Activated T-cell treated with anti-CD3 and anti-CD28 coated beads for 4 hours (primary cell): Measurements from ENCODE around the gene SLC7A7.
"Not testable (repeated sequence)": the region's sequence is repeated elsewhere in the genome, so short reads cannot be mapped to it uniquely, and the experiment has no call there.

Experiments
- DNase-seq: peaks from one replicate; pipeline ENCODE4 v3.0.0-alpha.2; 2020

SLC7A7 gene

GRCh38 chr14:22820731-22821130 is 5.5 kb upstream of the SLC7A7 start:
- DNase-seq: no peak

- DNase-seq: no peak
Observed at GRCh38 chr14:22819151-22819988, 4.1 kb upstream of the SLC7A7 start.

GRCh38 chr14:22814373-22814772 is 862 bp downstream of the SLC7A7 start:
- no peak for DNase-seq

- no peak for DNase-seq
Observed at GRCh38 chr14:22813145-22813544, 2.1 kb downstream of the SLC7A7 start.

GRCh38 chr14:22812744-22813143 is 2.5 kb downstream of the SLC7A7 start:
- DNase-seq: no peak

GRCh38 chr14:22811722-22812121 is 3.5 kb downstream of the SLC7A7 start:
- DNase-seq: no peak

- DNase-seq: no peak
Observed at GRCh38 chr14:22808388-22809209, 6.6 kb downstream of the SLC7A7 start.

- DNase-seq: no peak
Observed at GRCh38 chr14:22807432-22808087, 7.7 kb downstream of the SLC7A7 start.

- not testable (repeated sequence) for DNase-seq
Observed at GRCh38 chr14:22805235-22805634, 10.0 kb downstream of the SLC7A7 start.

GRCh38 chr14:22803687-22803974 is 11.6 kb downstream of the SLC7A7 start:
- no peak for DNase-seq

- no peak for DNase-seq
Observed at GRCh38 chr14:22802860-22803686, 12.2 kb downstream of the SLC7A7 start.

- no peak for DNase-seq
Observed at GRCh38 chr14:22801716-22802115, 13.5 kb downstream of the SLC7A7 start.

GRCh38 chr14:22800346-22800745 is 14.9 kb downstream of the SLC7A7 start:
- DNase-seq: no peak

- DNase-seq: no peak
Observed at GRCh38 chr14:22798528-22798927, 16.7 kb downstream of the SLC7A7 start.

- DNase-seq: no peak
Observed at GRCh38 chr14:22797017-22797917, 18.0 kb downstream of the SLC7A7 start.

- DNase-seq: no peak
Observed at GRCh38 chr14:22796087-22796707, 19.0 kb downstream of the SLC7A7 start.

GRCh38 chr14:22794551-22794951 is 20.7 kb downstream of the SLC7A7 start:
- DNase-seq: no peak

- DNase-seq: no peak
Observed at GRCh38 chr14:22793976-22794375, 21.3 kb downstream of the SLC7A7 start.

GRCh38 chr14:22793550-22793949 is 21.7 kb downstream of the SLC7A7 start:
- not testable (repeated sequence) for DNase-seq

GRCh38 chr14:22792158-22792557 is 23.1 kb downstream of the SLC7A7 start:
- no peak for DNase-seq

- no peak for DNase-seq
Observed at GRCh38 chr14:22791301-22791700, 23.9 kb downstream of the SLC7A7 start.
